SK-N-SH treated with all-trans-retinoic acid at 6 μM for 48 hours (cell line): Measurements from ENCODE around the gene PSMB11.

Experiments
- ATAC-seq: fragments of 200-7000 bp; cut with Tn5 transposase; 3 replicates; pipeline ENCODE4 v1.9.1; 2020; ENCODE audit warnings: mild to moderate bottlenecking, moderate library complexity
- BACH2 ChIP-seq: fragments of 250-450 bp; sonication (Bioruptor Pico); IDR thresholded peaks from 2 replicates; pipeline ENCODE4 v1.9.0; 2021; ENCODE audit warnings: mild to moderate bottlenecking, borderline replicate concordance
- CREB5 ChIP-seq: fragments of 250-450 bp; sonication (Bioruptor Pico); IDR thresholded peaks from 2 replicates; pipeline ENCODE4 v1.5.1; 2020; ENCODE audit warnings: low read depth, mild to moderate bottlenecking, moderate library complexity
- CSDC2 ChIP-seq: fragments of 250-450 bp; sonication (Bioruptor Pico); IDR thresholded peaks from 2 replicates; pipeline ENCODE4 v1.5.0; 2020; ENCODE audit warnings: mild to moderate bottlenecking, moderate library complexity
- CSRNP3 ChIP-seq: fragments of 250-450 bp; sonication (Bioruptor Pico); IDR thresholded peaks from 2 replicates; pipeline ENCODE4 v1.5.1; 2021; ENCODE audit warnings: mild to moderate bottlenecking, moderate library complexity
- ESRRG ChIP-seq: fragments of 250-450 bp; sonication (Bioruptor Pico); IDR thresholded peaks from 2 replicates; pipeline ENCODE4 v1.6.1; 2021; ENCODE audit warnings: mild to moderate bottlenecking
- ISL1 ChIP-seq: fragments of 250-450 bp; sonication (Bioruptor Pico); IDR thresholded peaks from 2 replicates; pipeline ENCODE4 v2.1.2; 2022; ENCODE audit warnings: mild to moderate bottlenecking, moderate library complexity
- OSR1 ChIP-seq: fragments of 250-450 bp; sonication (Bioruptor Pico); IDR thresholded peaks from 2 replicates; pipeline ENCODE4 v1.8.0; 2022; ENCODE audit warnings: moderate library complexity, mild to moderate bottlenecking, inconsistent platforms
- PATZ1 ChIP-seq: fragments of 250-450 bp; sonication (Bioruptor Pico); IDR thresholded peaks from 2 replicates; pipeline ENCODE4 v1.8.0; 2020; ENCODE audit warnings: mild to moderate bottlenecking, moderate library complexity, borderline replicate concordance
- POU6F1 ChIP-seq: fragments of 250-450 bp; sonication (Bioruptor Pico); IDR thresholded peaks from 2 replicates; pipeline ENCODE4 v1.8.0; 2021; ENCODE audit warnings: low read depth, mild to moderate bottlenecking, moderate library complexity, borderline replicate concordance
- PPARA ChIP-seq: fragments of 250-450 bp; sonication (Bioruptor Pico); IDR thresholded peaks from 2 replicates; pipeline ENCODE4 v1.5.0; 2020; ENCODE audit warnings: mild to moderate bottlenecking, borderline replicate concordance
- RARB ChIP-seq: fragments of 250-450 bp; sonication (Bioruptor Pico); IDR thresholded peaks from 2 replicates; pipeline ENCODE4 v1.8.0; 2021; ENCODE audit warnings: mild to moderate bottlenecking, moderate library complexity
- SNAI2 ChIP-seq: fragments of 250-450 bp; sonication (Bioruptor Pico); IDR thresholded peaks from 2 replicates; pipeline ENCODE4 v1.5.0; 2020; ENCODE audit warnings: mild to moderate bottlenecking, moderate library complexity
- TCF4 ChIP-seq: fragments of 250-450 bp; sonication (Bioruptor Pico); IDR thresholded peaks from 2 replicates; pipeline ENCODE4 v1.8.0; 2021; ENCODE audit warnings: mild to moderate bottlenecking, moderate library complexity, borderline replicate concordance
- TOX ChIP-seq: fragments of 250-450 bp; sonication (Bioruptor Pico); IDR thresholded peaks from 2 replicates; pipeline ENCODE4 v1.8.0; 2021; ENCODE audit warnings: mild to moderate bottlenecking, moderate library complexity, borderline replicate concordance
- TSHZ2 ChIP-seq: fragments of 250-450 bp; sonication (Bioruptor Pico); IDR thresholded peaks from 2 replicates; pipeline ENCODE4 v1.5.0; 2020; ENCODE audit warnings: mild to moderate bottlenecking, moderate library complexity
- ZC3H10 ChIP-seq: fragments of 250-450 bp; sonication (Bioruptor Pico); IDR thresholded peaks from 2 replicates; pipeline ENCODE4 v1.5.1; 2021; ENCODE audit warnings: mild to moderate bottlenecking, moderate library complexity
- ZFP3 ChIP-seq: fragments of 250-450 bp; sonication (Bioruptor Pico); IDR thresholded peaks from 2 replicates; pipeline ENCODE4 v1.5.0; 2020; ENCODE audit warnings: mild to moderate bottlenecking, moderate library complexity
- ZFP30 ChIP-seq: fragments of 450-650 bp; formaldehyde crosslinking; IDR thresholded peaks from 2 replicates; pipeline ENCODE4 v1.5.0; 2022; ENCODE audit warnings: mild to moderate bottlenecking, moderate library complexity
- ZNF565 ChIP-seq: fragments of 450-650 bp; formaldehyde crosslinking; conservative IDR thresholded peaks from 2 replicates; pipeline ENCODE4 v1.5.0; 2020; ENCODE audit warnings: low read depth, mild to moderate bottlenecking, moderate library complexity
- ZNF70 ChIP-seq: fragments of 450-650 bp; formaldehyde crosslinking; IDR thresholded peaks from 2 replicates; pipeline ENCODE4 v1.5.0; 2020; ENCODE audit warnings: mild to moderate bottlenecking, moderate library complexity

The PSMB11 gene

GRCh38 chr14:23074906-23075305, 32.9 kb downstream of the PSMB11 start:
- ATAC-seq: no peak
- no peak for TF ChIP-seq SNAI2 (CRISPR knock-in tag)
- TF ChIP-seq BACH2 (CRISPR knock-in tag): no peak
- TF ChIP-seq PPARA (CRISPR knock-in tag): no peak
- TF ChIP-seq CSDC2 (CRISPR knock-in tag): no peak
- no peak for TF ChIP-seq ZFP3 (CRISPR knock-in tag)
- no peak for TF ChIP-seq TSHZ2
- no peak for TF ChIP-seq CREB5 (CRISPR knock-in tag)
- no peak for TF ChIP-seq ZFP30 (CRISPR knock-in tag)
- TF ChIP-seq POU6F1: no peak
- TF ChIP-seq TCF4: no peak
- TF ChIP-seq ZNF70 (CRISPR knock-in tag): no peak
- no peak for TF ChIP-seq ZNF565 (CRISPR knock-in tag)
- no peak for TF ChIP-seq ZC3H10
- no peak for TF ChIP-seq TOX (CRISPR knock-in tag)
- TF ChIP-seq RARB (CRISPR knock-in tag): no peak
- no peak for TF ChIP-seq CSRNP3 (CRISPR knock-in tag)
- no peak for TF ChIP-seq ISL1 (CRISPR knock-in tag)
- no peak for TF ChIP-seq PATZ1 (CRISPR knock-in tag)
- TF ChIP-seq OSR1 (CRISPR knock-in tag): no peak
- no peak for TF ChIP-seq ESRRG (CRISPR knock-in tag)

GRCh38 chr14:23076785-23077408, 34.9 kb downstream of the PSMB11 start:
- ATAC-seq: peak; percentile 54; the same call in 2 of the 3 replicates
- no peak for TF ChIP-seq OSR1 (CRISPR knock-in tag)
- no peak for TF ChIP-seq TOX (CRISPR knock-in tag)
- no peak for TF ChIP-seq POU6F1
- TF ChIP-seq RARB (CRISPR knock-in tag): no peak
- TF ChIP-seq CSDC2 (CRISPR knock-in tag): no peak
- TF ChIP-seq ZNF70 (CRISPR knock-in tag): no peak
- no peak for TF ChIP-seq SNAI2 (CRISPR knock-in tag)
